Astrocyte (in vitro differentiated cells and primary cell): ENCODE data around the gene KIAA1671.

Experiments
- CTCF ChIP-seq: IDR thresholded peaks from 2 replicates; pipeline ENCODE4 v1.5.1; 2011; ENCODE audit warnings: low read depth, mild to moderate bottlenecking, inconsistent platforms, low read length, moderate library complexity; ENCODE audit not compliant: insufficient read depth
- EZH2 ChIP-seq: IDR thresholded peaks from 2 replicates; pipeline ENCODE4 v1.6.1; 2012; ENCODE audit warnings: mild to moderate bottlenecking, low read length, inconsistent platforms; ENCODE audit not compliant: insufficient read depth

- TF ChIP-seq CTCF (no peak), EZH2 (no peak)
Measured at GRCh38 chr22:25207553-25208157, 255.1 kb downstream of the KIAA1671 start.
